Left ventricle myocardium inferior (tissue), 1 donor: ENCODE measurements around the gene COL25A1. TPM values are rescaled to one million over a fixed set of nuclear protein-coding genes. Genes with fewer than 3 reads are reported as not detected.

ENCODE experiments used
- DNase-seq: peaks from one replicate; pipeline ENCODE4 v3.0.0-alpha.2; 2020
- H3K27ac ChIP-seq: fragments of 200-600 bp; replicated peaks from 2 replicates; pipeline ENCODE4 v1.8.0; 2021
- H3K27me3 ChIP-seq: fragments of 200-600 bp; 2 replicates; pipeline ENCODE4 v1.8.0; 2021; ENCODE audit warnings: low read depth
- H3K36me3 ChIP-seq: fragments of 200-600 bp; 2 replicates; pipeline ENCODE4 v1.8.0; 2021
- H3K4me1 ChIP-seq: fragments of 200-600 bp; 2 replicates; pipeline ENCODE4 v1.8.0; 2021
- H3K4me3 ChIP-seq: fragments of 200-600 bp; 2 replicates; pipeline ENCODE4 v1.8.0; 2021; ENCODE audit warnings: mild to moderate bottlenecking, moderate library complexity
- H3K9me3 ChIP-seq: fragments of 200-600 bp; replicated peaks from 2 replicates; pipeline ENCODE4 v1.8.0; 2021
- CTCF ChIP-seq: fragments of 200-600 bp; IDR thresholded peaks from 2 replicates; pipeline ENCODE4 v1.8.0; 2021; ENCODE audit warnings: antibody characterized with exemption, mild to moderate bottlenecking, borderline replicate concordance
- intact Hi-C: fragments of 100-400 bp; cut with micrococcal nuclease; formaldehyde crosslinking; loops from one replicate; pipeline ENCODE4 v1.11.0; 2022
- total RNA-seq: library from RNA; stranded (reverse); fragmentation: NEBNext Ultra II Directional; extraction: Animal tissue kit (Norgen Biotek cat#: 25700); gene quantifications from one replicate; pipeline ENCODE4 v1.2.1, GENCODE V29; 2021
- donor health status: DM: no; HTN: yes; CAD: no; lungs with severe emphysema.

COL25A1 gene
- total RNA-seq, 1 donor from 2014 or later, result 0.77 TPM

- no peak for DNase-seq
- no peak overlapping the region for H3K4me3 ChIP-seq
- H3K27ac ChIP-seq, result peak overlapping the region; percentile 66
- H3K4me1 ChIP-seq, result peaks cover 35% of the 10 kb centered on the region
- intact Hi-C loops, result loop anchor here (5.0 kb wide), 1 partner anchor 577 kb away; no protein-coding TSS in a partner anchor
- no peaks in the 10 kb centered on the region for H3K9me3 ChIP-seq
- TF ChIP-seq CTCF, result no peak
- H3K36me3 ChIP-seq, result no peaks in the 10 kb centered on the region
- no peaks in the 10 kb centered on the region for H3K27me3 ChIP-seq
Observed at GRCh38 chr4:108829966-108830492, 472.4 kb downstream of the COL25A1 start.

- no peaks in the 10 kb centered on the region for H3K27me3 ChIP-seq
- DNase-seq, result no peak
- H3K4me3 ChIP-seq, result no peak overlapping the region
- no peaks in the 10 kb centered on the region for H3K36me3 ChIP-seq
- intact Hi-C loops, result no loop called here
- H3K9me3 ChIP-seq, result no peaks in the 10 kb centered on the region
- H3K4me1 ChIP-seq, result peaks cover 35% of the 10 kb centered on the region
- no peak for TF ChIP-seq CTCF
- no peak overlapping the region for H3K27ac ChIP-seq
Observed at GRCh38 chr4:108828620-108829019, 473.8 kb downstream of the COL25A1 start.

GRCh38 chr4:108825737-108826136 is 476.7 kb downstream of the COL25A1 start:
- H3K36me3 ChIP-seq, result no peaks in the 10 kb centered on the region
- intact Hi-C loops, result no loop called here
- no peak for TF ChIP-seq CTCF
- DNase-seq, result no peak
- no peaks in the 10 kb centered on the region for H3K9me3 ChIP-seq
- no peak overlapping the region for H3K4me3 ChIP-seq
- no peak overlapping the region for H3K27ac ChIP-seq
- no peaks in the 10 kb centered on the region for H3K27me3 ChIP-seq
- H3K4me1 ChIP-seq, result peaks cover 19% of the 10 kb centered on the region

- no peak for TF ChIP-seq CTCF
- Histone ChIP-seq H3K27me3 (no peaks in the 10 kb centered on the region), H3K4me1 (no peaks in the 10 kb centered on the region), H3K36me3 (no peaks in the 10 kb centered on the region), H3K4me3 (no peak overlapping the region), H3K27ac (no peak overlapping the region), H3K9me3 (no peaks in the 10 kb centered on the region)
- intact Hi-C loops, result no loop called here
- DNase-seq, result no peak
Observed at GRCh38 chr4:108821351-108821930, 481.0 kb downstream of the COL25A1 start.

- no peak for TF ChIP-seq CTCF
- Histone ChIP-seq H3K36me3 (no peaks in the 10 kb centered on the region), H3K27ac (no peak overlapping the region), H3K4me1 (no peaks in the 10 kb centered on the region), H3K9me3 (no peaks in the 10 kb centered on the region), H3K4me3 (no peak overlapping the region), H3K27me3 (no peaks in the 10 kb centered on the region)
- DNase-seq, result no peak
- intact Hi-C loops, result no loop called here
Observed at GRCh38 chr4:108820492-108821350, 481.7 kb downstream of the COL25A1 start.
